Mesodermal cell (in vitro differentiated cells): ENCODE results near the gene GDNF.

Experiments
- H3K27ac ChIP-seq: 2 replicates; pipeline ENCODE4 v1.7.0; 2013; ENCODE audit warnings: mild to moderate bottlenecking, low read depth, low read length, moderate library complexity; ENCODE audit not compliant: severe bottlenecking
- H3K36me3 ChIP-seq: 2 replicates; pipeline ENCODE4 v1.7.1; 2013; ENCODE audit warnings: mild to moderate bottlenecking, low read length, moderate library complexity; ENCODE audit not compliant: control insufficient read depth, insufficient read depth
- H3K4me1 ChIP-seq: one replicate; pipeline ENCODE4 v1.7.1; 2013; ENCODE audit warnings: mild to moderate bottlenecking, low read length; ENCODE audit not compliant: insufficient read depth, control insufficient read depth, poor library complexity, severe bottlenecking
- H3K4me3 ChIP-seq: 2 replicates; pipeline ENCODE4 v1.7.0; 2013; ENCODE audit warnings: low read length, control low read depth, mild to moderate bottlenecking; ENCODE audit not compliant: insufficient read depth, poor library complexity, severe bottlenecking; ENCODE audit errors: extremely low read depth
- H3K9me3 ChIP-seq: 2 replicates; pipeline ENCODE4 v1.7.1; 2013; ENCODE audit warnings: mild to moderate bottlenecking, low read length, moderate library complexity; ENCODE audit not compliant: control insufficient read depth
- WGBS, 2 experiments: methylation state at CpG; one replicate each; pipeline ENCODE4 v1.1.5; 2013; ENCODE audit warnings: missing lambda C conversion rate in 2 of 2; ENCODE audit not compliant: insufficient coverage in 2 of 2; 5-methylcytosine and 5-hydroxymethylcytosine counted together

Gene GDNF

GRCh38 chr5:37816883-37817282, 23.0 kb downstream of the GDNF start:
- Histone ChIP-seq H3K36me3 (peaks cover 19% of the 10 kb centered on the region), H3K4me3 (no peak overlapping the region), H3K9me3 (no peaks in the 10 kb centered on the region), H3K27ac (no peak overlapping the region), H3K4me1 (no peaks in the 10 kb centered on the region)
- WGBS, 2 experiments, result 50% methylated on average over 2 of the region's 3 CpGs; no CpG with 5 or more reads in 1 of the 2 experiments

GRCh38 chr5:37816331-37816730, 23.5 kb downstream of the GDNF start:
- no peak overlapping the region for H3K4me3 ChIP-seq
- no peaks in the 10 kb centered on the region for H3K9me3 ChIP-seq
- H3K4me1 ChIP-seq, result no peaks in the 10 kb centered on the region
- H3K36me3 ChIP-seq, result peaks cover 19% of the 10 kb centered on the region
- WGBS, 2 experiments, result 60 to 82% methylated on average over 1 to 3 of the region's 3 CpGs
- no peak overlapping the region for H3K27ac ChIP-seq

- Histone ChIP-seq H3K4me1 (no peaks in the 10 kb centered on the region), H3K27ac (no peak overlapping the region), H3K9me3 (no peaks in the 10 kb centered on the region), H3K36me3 (peaks cover 19% of the 10 kb centered on the region), H3K4me3 (no peak overlapping the region)
- WGBS, 2 experiments, result 93 to 95% methylated on average over 5 to 6 of the region's 7 CpGs
Observed at GRCh38 chr5:37815913-37816312, 23.9 kb downstream of the GDNF start.

GRCh38 chr5:37814699-37815098, 25.1 kb downstream of the GDNF start:
- Histone ChIP-seq H3K4me3 (no peak overlapping the region), H3K4me1 (no peaks in the 10 kb centered on the region), H3K9me3 (no peaks in the 10 kb centered on the region), H3K27ac (no peak overlapping the region), H3K36me3 (peaks cover 19% of the 10 kb centered on the region)
- WGBS, 2 experiments, result 91 to 92% methylated on average over 10 to 11 of the region's 11 CpGs

- H3K27ac ChIP-seq, result no peak overlapping the region
- 100% methylated on average over 2 of the region's 2 CpGs; no CpG with 5 or more reads in 1 of the 2 experiments for WGBS, 2 experiments
- no peak overlapping the region for H3K4me3 ChIP-seq
- H3K36me3 ChIP-seq, result peaks cover 14% of the 10 kb centered on the region
- no peaks in the 10 kb centered on the region for H3K4me1 ChIP-seq
- no peaks in the 10 kb centered on the region for H3K9me3 ChIP-seq
Observed at GRCh38 chr5:37812365-37812764, 27.5 kb downstream of the GDNF start.

- Histone ChIP-seq H3K4me3 (no peak overlapping the region), H3K4me1 (no peaks in the 10 kb centered on the region), H3K9me3 (no peaks in the 10 kb centered on the region), H3K27ac (no peak overlapping the region), H3K36me3 (peaks cover 14% of the 10 kb centered on the region)
- 94 to 96% methylated on average over 8 of the region's 10 CpGs for WGBS, 2 experiments
Observed at GRCh38 chr5:37811866-37812265, 28.0 kb downstream of the GDNF start.

GRCh38 chr5:37810311-37810710, 29.5 kb downstream of the GDNF start:
- Histone ChIP-seq H3K4me3 (no peak overlapping the region), H3K36me3 (peaks cover 7% of the 10 kb centered on the region), H3K9me3 (no peaks in the 10 kb centered on the region), H3K4me1 (no peaks in the 10 kb centered on the region), H3K27ac (no peak overlapping the region)
- WGBS, 2 experiments, result 84% methylated on average over 9 to 12 of the region's 14 CpGs

- WGBS, 2 experiments, result 85 to 88% methylated on average over 5 of the region's 5 CpGs
- no peaks in the 10 kb centered on the region for H3K36me3 ChIP-seq
Observed at GRCh38 chr5:37808945-37809344, 30.9 kb downstream of the GDNF start.

GRCh38 chr5:37807621-37808301, 32.1 kb downstream of the GDNF start:
- H3K4me1 ChIP-seq, result no peaks in the 10 kb centered on the region
- H3K9me3 ChIP-seq, result no peaks in the 10 kb centered on the region
- H3K4me3 ChIP-seq, result no peak overlapping the region
- H3K36me3 ChIP-seq, result no peaks in the 10 kb centered on the region
- H3K27ac ChIP-seq, result no peak overlapping the region
- WGBS, 2 experiments, result 78 to 87% methylated on average over 4 to 6 of the region's 7 CpGs

More at GRCh38 chr5:37808945-37809344, 30.9 kb downstream of the GDNF start:
- Histone ChIP-seq H3K4me3 (no peak overlapping the region), H3K4me1 (no peaks in the 10 kb centered on the region), H3K9me3 (no peaks in the 10 kb centered on the region), H3K27ac (no peak overlapping the region)

- Histone ChIP-seq H3K9me3 (no peaks in the 10 kb centered on the region), H3K36me3 (no peaks in the 10 kb centered on the region), H3K4me3 (no peak overlapping the region), H3K27ac (no peak overlapping the region), H3K4me1 (no peaks in the 10 kb centered on the region)
- 93 to 100% methylated on average over 2 of the region's 2 CpGs for WGBS, 2 experiments
Observed at GRCh38 chr5:37807015-37807414, 32.8 kb downstream of the GDNF start.

- H3K4me3 ChIP-seq, result no peak overlapping the region
- no peaks in the 10 kb centered on the region for H3K9me3 ChIP-seq
- no peaks in the 10 kb centered on the region for H3K36me3 ChIP-seq
- no peaks in the 10 kb centered on the region for H3K4me1 ChIP-seq
- no peak overlapping the region for H3K27ac ChIP-seq
- WGBS, 2 experiments, result 79 to 86% methylated on average over 8 of the region's 8 CpGs
Observed at GRCh38 chr5:37806476-37806875, 33.4 kb downstream of the GDNF start.
